Spleen (tissue), 11 donors: ENCODE results near the gene MICB. TPM values are rescaled to one million over a fixed set of nuclear protein-coding genes. Genes with fewer than 3 reads are reported as not detected.

Experiments
- DNase-seq: peaks from one replicate; pipeline ENCODE4 v3.0.0-alpha.2; 2020
- H3K27ac ChIP-seq, 8 donors: fragments of 200-600 bp; sonication (generic) in 7 of 8; 1 replicate in 4 of 8; 2 replicates in 4 of 8; pipeline versions ENCODE4 v1.5.0 to v1.8.0; 2016 to 2021; ENCODE audit warnings: inconsistent platforms in 4 of 8, mild to moderate bottlenecking in 4 of 8, moderate library complexity in 1 of 8
- H3K27me3 ChIP-seq, 7 donors: fragments of 200-600 bp; sonication (generic) in 6 of 7; replicated peaks in 1 of 7; 1 replicate in 4 of 7; 2 replicates in 3 of 7; pipeline versions ENCODE4 v1.5.0 to v1.8.0; 2016 to 2021; ENCODE audit warnings: inconsistent platforms in 3 of 7, mild to moderate bottlenecking in 1 of 7
- H3K36me3 ChIP-seq, 6 donors: fragments of 200-600 bp; sonication (generic) in 5 of 6; 1 replicate in 4 of 6; 2 replicates in 2 of 6; pipeline versions ENCODE4 v1.5.0 to v1.8.0; 2016 to 2021; ENCODE audit warnings: inconsistent platforms in 2 of 6
- H3K4me1 ChIP-seq, 6 donors: fragments of 200-600 bp; sonication (generic) in 5 of 6; 1 replicate in 3 of 6; 2 replicates in 3 of 6; pipeline versions ENCODE4 v1.5.0 to v1.8.0; 2016 to 2021; ENCODE audit warnings: inconsistent platforms in 3 of 6
- H3K4me3 ChIP-seq, 8 donors: fragments of 200-600 bp; sonication (generic) in 7 of 8; 1 replicate in 4 of 8; 2 replicates in 4 of 8; pipeline versions ENCODE4 v1.5.0 to v1.8.0; 2016 to 2021; ENCODE audit warnings: inconsistent platforms in 4 of 8, mild to moderate bottlenecking in 4 of 8, moderate library complexity in 2 of 8
- H3K9me3 ChIP-seq, 8 donors: fragments of 200-600 bp; sonication (generic) in 7 of 8; 1 replicate in 4 of 8; 2 replicates in 4 of 8; pipeline versions ENCODE4 v1.5.0 to v1.8.0; 2016 to 2021; ENCODE audit warnings: inconsistent platforms in 4 of 8
- CTCF ChIP-seq, 11 experiments: fragments of 200-600 bp in 7 of 11; fragments of 450-650 bp in 4 of 11; sonication (generic) in 4 of 11; IDR thresholded peaks in 8 of 11; conservative IDR thresholded peaks in 3 of 11; 1 replicate in 7 of 11; 2 replicates in 4 of 11; pipeline versions ENCODE4 v1.4.0 to v1.8.0; 2016 to 2021; ENCODE audit warnings: antibody characterized with exemption in 11 of 11, inconsistent platforms in 4 of 11, mild to moderate bottlenecking in 1 of 11
- POLR2A ChIP-seq, 3 donors: fragments of 450-650 bp; IDR thresholded peaks; one replicate each; pipeline ENCODE4 v1.5.1; 2017; ENCODE audit warnings: antibody characterized with exemption in 3 of 3, mild to moderate bottlenecking in 1 of 3
- POLR2AphosphoS5 ChIP-seq, 3 donors: sonication (generic); formaldehyde crosslinking; IDR thresholded peaks; one replicate each; pipeline ENCODE4 v1.5.1; 2017; ENCODE audit warnings: antibody characterized with exemption in 3 of 3
- WGBS, 5 donors: extraction: QIAGEN DNeasy Blood & Tissue Kit in 3 of 5; methylation state at CpG; one replicate each; pipeline versions ENCODE4 v1.1.5 to v1.1.7; 2013 to 2018; 5-methylcytosine and 5-hydroxymethylcytosine counted together
- intact Hi-C: fragments of 100-400 bp; cut with DNase I; formaldehyde crosslinking; loops from one replicate; pipeline ENCODE4 v1.15.0; 2023; ENCODE audit warnings: low total_unique reads
- polyA plus RNA-seq, 3 donors: library from polyadenylated mRNA; stranded (reverse); fragments of 200-250 nt; gene quantifications; one replicate each; pipeline ENCODE4 v1.2.1, GENCODE V29; 2013
- total RNA-seq, 7 donors: library from RNA; depleted of rRNA in 3 of 7; stranded (reverse); fragments of >200 nt in 3 of 7; fragmentation: NEBNext Ultra II Directional in 4 of 7; extraction: Animal tissue kit (Norgen Biotek cat#: 25700) in 4 of 7; gene quantifications; one replicate each; pipeline versions ENCODE4 v1.1.0 to v1.2.1, GENCODE V29; 2016 to 2021
- donor health status: healthy with polysubstance abuse.
- donor health status: DM: no; HTN: no; CAD: no; lungs with moderate emphysema.
- donor health status: DM: no; HTN: no; CAD: no.
- donor health status: Bipolar disorder and iron deficiency.
- donor health status: healthy.
- donor health status: DM: no; HTN: no; CAD: no.
- donor health status: DM: yes; HTN: yes; CAD: no.

MICB gene
- total and polyA plus RNA-seq, 10 donors = 6.9 to 21.4 (median 14.8) TPM

DNA sequence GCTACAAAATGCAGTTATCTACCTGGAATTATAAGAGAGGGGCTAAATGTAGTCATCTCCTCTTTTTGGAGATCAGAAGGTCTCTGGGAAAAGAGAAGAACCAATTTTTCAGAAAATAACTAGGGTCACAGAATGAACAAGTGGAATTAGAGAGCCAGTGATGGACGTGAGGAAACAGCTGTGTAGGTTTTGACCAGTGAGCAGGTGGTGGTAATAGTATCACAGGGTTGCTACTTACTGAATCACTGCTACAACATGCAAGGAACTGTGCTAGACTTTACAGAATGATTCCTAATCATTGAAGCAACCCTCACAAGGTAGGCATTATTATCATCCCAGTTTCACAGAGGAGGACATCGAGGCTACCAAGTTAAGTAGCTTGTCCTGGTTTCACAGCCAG, 46.7 kb downstream of the MICB start:
- WGBS, 5 donors = 73 to 89% (median 80%) methylated on average over 2 of the region's 2 CpGs
- H3K27me3 ChIP-seq = no peaks in the 10 kb centered on the region

DNA sequence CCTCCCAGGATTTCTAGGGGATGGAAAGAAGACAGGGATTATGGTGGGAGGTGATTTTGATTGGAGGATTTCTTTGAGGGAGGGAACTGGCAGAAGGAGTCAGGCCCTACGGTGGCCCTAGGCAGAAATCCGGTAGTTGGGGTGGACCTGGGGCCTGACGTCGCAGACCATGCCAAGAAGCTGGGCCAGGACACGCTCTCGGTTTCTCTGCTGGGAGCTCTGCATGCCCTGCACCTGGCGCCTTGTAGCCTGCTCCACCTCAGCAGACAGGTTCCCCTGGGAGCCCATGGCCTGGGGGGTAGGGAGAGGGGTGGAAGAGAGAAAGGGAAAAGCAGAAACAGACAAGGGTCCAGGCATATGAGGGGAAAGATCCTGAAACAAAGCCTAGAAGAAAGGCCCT, 47.3 kb downstream of the MICB start:
- H3K36me3 ChIP-seq = peaks cover 0 to 18% (median 1%) of the 10 kb centered on the region in 6 donors
- intact Hi-C loops = no loop called here
- H3K27ac ChIP-seq = no peak overlapping the region
- H3K4me1 ChIP-seq = peaks cover 26 to 67% (median 53%) of the 10 kb centered on the region in 6 donors
- DNase-seq = no peak
- H3K27me3 ChIP-seq = no peaks in the 10 kb centered on the region
- TF ChIP-seq POLR2A (IDR thresholded peaks at IDR 0.05) (no peak), POLR2AphosphoS5 (IDR thresholded peaks at IDR 0.05) (no peak), CTCF (IDR thresholded peaks at IDR 0.05 in 8 of 11, conservative IDR thresholded peaks at IDR 0.05 in 3 of 11) (no peak)
- WGBS, 5 donors = 72 to 93% (median 87%) methylated on average over 7 of the region's 7 CpGs
- H3K4me3 ChIP-seq = no peak overlapping the region
- H3K9me3 ChIP-seq = no peaks in the 10 kb centered on the region

More for the DNA sequence above, 46.7 kb downstream of the MICB start:
- DNase-seq = no peak
- Histone ChIP-seq H3K27ac (no peak overlapping the region), H3K36me3 (peaks cover 0 to 18% (median 7%) of the 10 kb centered on the region in 6 donors), H3K9me3 (no peaks in the 10 kb centered on the region), H3K4me3 (no peak overlapping the region), H3K4me1 (peaks cover 32 to 67% (median 58%) of the 10 kb centered on the region in 6 donors)
- TF ChIP-seq POLR2A (IDR thresholded peaks at IDR 0.05) (no peak), CTCF (IDR thresholded peaks at IDR 0.05 in 8 of 11, conservative IDR thresholded peaks at IDR 0.05 in 3 of 11) (no peak), POLR2AphosphoS5 (IDR thresholded peaks at IDR 0.05) (no peak)
- intact Hi-C loops = no loop called here

- Histone ChIP-seq H3K4me1 (peaks cover 23 to 69% (median 55%) of the 10 kb centered on the region in 6 donors), H3K36me3 (peaks cover 0 to 25% (median 5%) of the 10 kb centered on the region in 6 donors), H3K27ac (peak within 1 kb of the TSS; percentile 69 to 92 (median 87)), H3K4me3 (peak within 1 kb of the TSS; percentile 34 to 73 (median 40)), H3K27me3 (no peaks in the 10 kb centered on the region), H3K9me3 (no peaks in the 10 kb centered on the region)
- DNase-seq = peak; percentile 95
- WGBS, 5 donors = 8 to 13% (median 12%) methylated on average over 11 of the region's 11 CpGs
- peak; percentile 86 to 99 (median 96) for TF ChIP-seq CTCF (IDR thresholded peaks at IDR 0.05 in 8 of 11, conservative IDR thresholded peaks at IDR 0.05 in 3 of 11)
- TF ChIP-seq POLR2A (IDR thresholded peaks at IDR 0.05) = no peak
- peak in 2 of 3 donors; percentile 72 to 78 for TF ChIP-seq POLR2AphosphoS5 (IDR thresholded peaks at IDR 0.05)
- intact Hi-C loops = loop anchor here (2.0 kb wide), 1 partner anchor 52 kb away; no protein-coding TSS in a partner anchor
Measured at GRCh38 chr6:31546339-31546957, 48.5 kb downstream of the MICB start, which contains the start of gene ATP6V1G2. TSS of gene ATP6V1G2 (minus strand) at chr6:31546608. CDS start at chr6:31546559, 49 bp downstream.
